ENCODE results near the gene GCHFR.

GRCh38 chr15:40812721-40813425 lies 49.0 kb downstream of the GCHFR start:
- no peak for TF ChIP-seq CTCF (IDR thresholded peaks at IDR 0.05)
- no peak for TF ChIP-seq POLR2A (IDR thresholded peaks at IDR 0.05)
